Measurements from ENCODE around the gene QSOX1.
A peak's percentile ranks its signal among the peaks of the same experiment; 100 is the strongest.

The QSOX1 gene

GRCh38 chr1:180248176-180248575 is 93.5 kb downstream of the QSOX1 start:
- H3K4me3 ChIP-seq (replicated peaks in 1 of 2; ENCODE audit: low read depth in 2 of 2, low read length in 2 of 2), result no peak overlapping the region
- no peak for DNase-seq (ENCODE audit: low read depth in 2 of 2)
- no peak for TF ChIP-seq CTCF (IDR thresholded peaks at IDR 0.05; ENCODE audit: low read depth, low read length)

- DNase-seq (ENCODE audit: low read depth in 2 of 2), result peak in 1 of 2 donors; percentile 35
- peak; percentile 8 for TF ChIP-seq CTCF (IDR thresholded peaks at IDR 0.05; ENCODE audit: low read depth, low read length)
Observed at GRCh38 chr1:180248731-180249681, 94.3 kb downstream of the QSOX1 start.

GRCh38 chr1:180249725-180250498 is 95.2 kb downstream of the QSOX1 start:
- DNase-seq (ENCODE audit: low read depth in 2 of 2), result no peak
- H3K4me3 ChIP-seq (replicated peaks in 1 of 2; ENCODE audit: low read depth in 2 of 2, low read length in 2 of 2), result no peak overlapping the region
- no peak for TF ChIP-seq CTCF (IDR thresholded peaks at IDR 0.05; ENCODE audit: low read depth, low read length)

More at GRCh38 chr1:180248731-180249681, 94.3 kb downstream of the QSOX1 start:
- H3K4me3 ChIP-seq (replicated peaks in 1 of 2; ENCODE audit: low read depth in 2 of 2, low read length in 2 of 2), result no peak overlapping the region

GRCh38 chr1:180250499-180250770 is 95.8 kb downstream of the QSOX1 start:
- no peak for TF ChIP-seq CTCF (IDR thresholded peaks at IDR 0.05; ENCODE audit: low read depth, low read length)

GRCh38 chr1:180250883-180251509 is 96.3 kb downstream of the QSOX1 start:
- no peak overlapping the region for H3K4me3 ChIP-seq (replicated peaks in 1 of 2; ENCODE audit: low read depth in 2 of 2, low read length in 2 of 2)
- TF ChIP-seq CTCF (IDR thresholded peaks at IDR 0.05; ENCODE audit: low read depth, low read length), result no peak
- DNase-seq (ENCODE audit: low read depth in 2 of 2), result no peak

More at GRCh38 chr1:180250499-180250770, 95.8 kb downstream of the QSOX1 start:
- DNase-seq (ENCODE audit: low read depth in 2 of 2), result no peak
- no peak overlapping the region for H3K4me3 ChIP-seq (replicated peaks in 1 of 2; ENCODE audit: low read depth in 2 of 2, low read length in 2 of 2)

GRCh38 chr1:180251526-180252305 is 97.0 kb downstream of the QSOX1 start:
- H3K4me3 ChIP-seq (replicated peaks in 1 of 2; ENCODE audit: low read depth in 2 of 2, low read length in 2 of 2), result no peak overlapping the region
- no peak for TF ChIP-seq CTCF (IDR thresholded peaks at IDR 0.05; ENCODE audit: low read depth, low read length)
- no peak for DNase-seq (ENCODE audit: low read depth in 2 of 2)
